HT-29 (cell line): ENCODE data around the gene DACH2. TPM values are rescaled to one million over a fixed set of nuclear protein-coding genes. Genes with fewer than 3 reads are reported as not detected.
"Not testable (repeated sequence)": the region's sequence is repeated elsewhere in the genome, so short reads cannot be mapped to it uniquely, and the experiment has no call there.

Experiments used
- DNase-seq: peaks from one replicate; pipeline ENCODE4 v3.0.0-alpha.2; 2015; ENCODE audit warnings: low spot score
- total RNA-seq: library from RNA; depleted of rRNA; stranded (reverse); fragments of >200 nt; shearing (Covaris generic); gene quantifications from 2 replicates; pipeline ENCODE4 v1.2.3, GENCODE V29; 2014; rRNA removed

Gene DACH2
- not detected in 2 replicates for total RNA-seq

- no peak for DNase-seq
Measured at GRCh38 chrX:86148024-86148511, at the start of gene DACH2. DACH2 (plus strand) TSS chrX:86148451.

GRCh38 chrX:86102341-86102740 lies 45.9 kb upstream of the DACH2 start:
- DNase-seq, result no peak

DNA sequence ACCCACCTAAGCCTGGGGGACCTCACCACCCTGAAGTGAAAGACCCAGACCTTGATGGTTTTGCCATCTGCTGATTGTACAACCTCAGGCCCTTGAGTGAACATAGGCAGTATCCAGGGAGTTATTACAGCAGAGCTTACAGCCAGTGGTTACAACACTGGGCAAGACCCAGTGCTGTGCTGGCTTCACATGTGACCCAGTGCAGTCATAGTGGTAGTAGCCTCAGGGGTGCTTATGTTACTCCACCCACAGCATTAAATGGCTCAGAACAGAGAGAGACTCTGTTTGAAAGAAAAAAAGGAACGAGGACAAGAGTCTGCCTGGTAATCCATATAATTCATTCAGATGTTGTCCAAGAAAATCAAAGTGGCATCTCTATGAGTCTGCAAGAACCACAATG lies 45.2 kb upstream of the DACH2 start:
- DNase-seq, result no peak

DNA sequence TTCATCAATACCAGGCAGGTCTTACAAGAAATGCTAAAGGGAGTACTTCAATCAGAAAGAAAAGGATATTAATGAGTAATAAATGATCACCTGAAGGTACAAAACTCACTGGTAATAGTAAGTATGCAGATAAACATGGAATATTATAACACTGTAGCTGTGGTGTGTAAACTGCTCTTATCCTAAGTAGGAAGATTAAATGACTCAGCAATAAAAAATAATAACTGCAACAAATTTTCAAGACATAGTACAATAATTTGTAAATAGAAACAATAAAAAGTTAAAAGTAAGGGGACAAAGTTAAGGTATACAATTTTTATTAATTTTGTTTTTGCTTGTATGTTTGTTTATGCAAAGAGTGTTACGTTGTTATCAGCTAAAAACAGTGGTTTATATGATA lies 43.7 kb upstream of the DACH2 start:
- no peak for DNase-seq

DNA sequence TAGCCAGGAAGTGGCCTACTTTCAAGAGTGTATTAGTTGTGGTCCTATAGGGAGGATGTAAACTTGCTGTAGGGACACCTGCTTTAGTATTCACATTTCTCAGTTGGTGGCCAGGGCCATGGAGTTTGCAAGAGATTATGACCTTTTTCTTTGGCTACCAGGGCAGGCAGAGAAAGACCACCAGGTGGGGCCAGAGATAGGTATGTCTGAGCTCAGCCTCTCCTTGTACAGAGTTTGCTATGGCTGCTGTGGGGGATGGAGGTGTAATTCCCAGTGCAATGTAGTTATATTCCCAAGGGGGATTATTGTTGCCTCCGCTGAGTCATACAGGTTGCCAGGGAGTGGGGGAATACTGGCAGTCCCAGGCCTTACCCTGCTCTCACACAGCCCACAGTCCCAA lies 26.3 kb upstream of the DACH2 start:
- DNase-seq, result no peak

- peak; percentile 4 for DNase-seq
Measured at GRCh38 chrX:86133761-86134160, 14.5 kb upstream of the DACH2 start.

DNA sequence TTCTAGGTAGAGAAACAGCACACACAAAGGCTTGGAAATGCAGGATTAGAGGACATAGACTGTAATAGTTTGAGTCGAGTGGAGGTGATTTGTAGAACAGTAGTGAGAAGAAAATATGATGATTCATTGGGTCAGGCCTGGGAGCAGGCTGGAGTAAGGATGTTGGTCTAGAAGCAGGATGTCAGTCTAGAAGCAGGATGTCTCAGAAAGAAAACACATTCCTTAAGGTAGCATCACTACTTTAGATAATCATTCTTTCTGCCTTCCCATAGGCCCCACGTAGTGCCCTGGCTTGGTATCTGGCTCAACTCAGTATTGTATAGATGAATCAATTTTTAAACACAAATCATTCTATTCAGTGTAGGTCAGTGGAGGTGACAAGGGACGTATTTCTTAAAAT lies 11.2 kb upstream of the DACH2 start:
- no peak for DNase-seq

DNA sequence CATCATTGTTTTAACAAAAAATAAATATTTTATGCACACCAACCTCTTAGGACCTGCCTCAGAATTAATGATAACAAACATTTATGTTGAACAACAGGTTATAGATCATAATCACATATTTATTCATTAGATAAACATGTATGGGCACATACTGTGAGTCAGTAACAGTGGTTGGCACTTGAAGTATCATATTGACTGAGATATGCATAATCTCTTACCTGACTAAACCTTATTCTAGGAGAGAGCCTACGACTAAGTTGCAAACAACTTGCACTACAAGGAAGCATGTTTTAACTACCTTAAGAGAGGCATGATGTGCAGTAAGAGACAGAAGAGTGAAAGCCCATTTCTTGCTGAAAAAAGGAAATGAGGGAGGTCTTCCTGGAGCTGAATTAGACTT lies 6.5 kb upstream of the DACH2 start:
- DNase-seq, result no peak

DNA sequence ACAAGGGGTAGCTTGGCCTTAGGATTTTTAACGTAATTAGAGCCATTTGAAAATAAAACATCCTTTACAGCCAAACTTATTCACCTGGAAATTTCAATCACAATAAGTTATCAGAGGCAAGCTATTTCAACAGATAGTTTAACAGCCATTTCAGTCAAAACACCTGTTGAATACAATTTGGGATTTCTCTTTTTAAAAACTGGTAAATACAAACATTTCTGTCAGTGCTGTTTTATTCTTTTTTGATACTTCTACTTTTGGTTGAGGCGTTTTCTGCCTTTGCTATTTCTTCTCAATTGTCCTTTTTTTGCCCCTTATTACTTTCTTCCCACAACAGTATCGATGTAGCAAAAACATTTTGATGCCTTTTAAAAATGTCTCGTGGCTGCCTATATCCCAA lies 2.1 kb upstream of the DACH2 start:
- no peak for DNase-seq

GRCh38 chrX:86148594-86148993 lies 343 bp downstream of the DACH2 start:
- DNase-seq, result no peak

DNA sequence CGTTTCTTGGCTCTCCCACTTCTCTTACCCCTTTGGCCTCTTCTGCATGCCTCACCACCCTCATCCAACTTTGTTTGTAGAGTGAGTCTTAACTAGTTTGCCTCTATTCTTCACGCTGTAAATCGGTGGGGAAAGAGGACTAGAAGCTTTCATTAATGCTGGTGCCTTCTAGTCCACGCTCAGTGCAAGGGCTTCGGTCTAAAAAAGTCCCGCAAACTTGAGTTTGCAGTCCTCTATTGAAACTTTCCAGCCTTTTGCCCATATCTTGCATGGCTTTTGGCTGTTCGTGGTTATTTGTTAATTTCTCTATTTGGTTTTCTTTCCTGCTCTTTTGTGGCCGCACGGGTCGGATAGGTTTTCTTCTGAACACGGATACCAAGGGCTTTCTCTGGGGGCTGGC lies 868 bp downstream of the DACH2 start:
- DNase-seq, result no peak

DNA sequence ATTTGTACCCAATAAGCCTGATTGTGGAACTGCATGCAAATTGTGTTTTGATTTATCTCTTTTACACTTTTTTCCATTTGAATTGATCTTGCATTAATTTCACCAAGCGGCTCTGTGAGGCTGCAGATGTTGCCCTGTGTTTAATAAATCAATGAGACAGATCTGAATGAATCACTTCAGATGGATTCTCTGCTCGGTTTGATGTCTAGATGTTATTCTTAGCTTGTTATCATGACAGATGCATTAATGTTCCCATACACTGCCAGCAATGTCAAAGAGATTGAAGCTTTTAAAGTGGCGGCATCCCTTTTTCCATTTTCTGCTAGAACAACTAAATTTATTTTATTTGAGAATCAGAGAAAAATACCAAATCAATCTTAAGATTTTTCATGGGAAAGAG lies 6.3 kb downstream of the DACH2 start:
- DNase-seq, result no peak

DNA sequence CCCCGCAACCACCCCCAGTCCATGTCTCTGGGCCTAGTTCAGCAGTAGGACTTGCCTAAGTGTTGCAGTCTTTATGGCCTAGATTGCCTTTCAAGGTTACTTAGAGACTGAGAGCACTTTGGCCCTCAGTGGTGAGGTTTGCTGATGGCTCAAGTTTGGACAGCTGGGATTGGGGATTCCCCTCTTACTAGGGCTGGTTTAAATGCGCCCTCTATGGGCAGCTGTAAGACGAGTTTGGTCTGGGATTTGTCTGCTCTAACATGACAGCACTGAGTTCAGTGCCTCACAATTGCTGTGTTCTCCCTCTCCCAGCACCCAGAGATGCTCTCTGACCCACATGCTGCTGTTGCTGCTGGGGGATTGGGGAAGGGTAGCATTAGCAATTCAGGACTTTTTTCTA lies 23.1 kb downstream of the DACH2 start:
- DNase-seq, result peak; percentile 65

DNA sequence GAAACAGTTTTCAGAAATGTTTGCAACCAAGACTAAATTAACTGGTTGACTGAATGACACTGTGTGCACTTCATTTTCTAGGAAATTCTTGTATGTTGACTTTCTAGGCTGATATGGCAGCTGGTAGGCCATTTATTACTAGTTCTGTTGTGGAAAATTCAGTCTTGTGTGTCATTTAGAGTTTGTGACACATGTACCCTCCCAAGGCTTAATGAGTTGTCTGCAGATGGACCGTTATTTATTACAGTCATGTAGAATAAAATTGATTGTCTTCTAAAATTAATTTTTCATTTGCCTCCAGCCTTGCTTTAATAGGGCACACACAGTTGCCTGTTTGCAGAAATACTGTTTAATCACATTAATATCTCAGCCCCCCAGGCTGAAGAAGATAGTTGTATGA lies 30.7 kb downstream of the DACH2 start:
- DNase-seq, result no peak

GRCh38 chrX:86181325-86181724 lies 33.1 kb downstream of the DACH2 start:
- DNase-seq, result not testable (repeated sequence)

- no peak for DNase-seq
Measured at GRCh38 chrX:86192827-86193226, 44.6 kb downstream of the DACH2 start.

DNA sequence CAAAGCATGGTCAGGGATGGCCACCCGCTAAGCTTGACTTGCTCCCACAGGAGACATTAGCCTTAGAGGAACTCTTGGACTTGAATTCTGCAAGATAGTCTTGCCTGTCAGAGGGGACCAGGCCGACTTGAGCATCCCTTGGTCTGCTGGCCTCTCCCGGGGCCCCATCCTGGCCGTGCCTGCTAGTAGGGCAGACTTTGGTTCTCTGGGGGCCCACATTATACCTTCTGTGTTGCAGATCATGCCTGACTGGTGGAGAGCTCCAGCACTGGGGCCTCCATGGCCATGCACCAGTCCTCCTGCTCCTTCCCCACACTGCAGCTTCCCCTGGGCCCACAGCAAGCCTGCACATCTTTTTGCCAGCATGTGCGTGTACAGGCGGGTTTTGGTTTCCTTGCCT lies 46.5 kb downstream of the DACH2 start:
- no peak for DNase-seq

- no peak for DNase-seq
Measured at GRCh38 chrX:86195343-86195742, 47.1 kb downstream of the DACH2 start.

GRCh38 chrX:86197815-86198214 lies 49.6 kb downstream of the DACH2 start:
- DNase-seq, result no peak

DNA sequence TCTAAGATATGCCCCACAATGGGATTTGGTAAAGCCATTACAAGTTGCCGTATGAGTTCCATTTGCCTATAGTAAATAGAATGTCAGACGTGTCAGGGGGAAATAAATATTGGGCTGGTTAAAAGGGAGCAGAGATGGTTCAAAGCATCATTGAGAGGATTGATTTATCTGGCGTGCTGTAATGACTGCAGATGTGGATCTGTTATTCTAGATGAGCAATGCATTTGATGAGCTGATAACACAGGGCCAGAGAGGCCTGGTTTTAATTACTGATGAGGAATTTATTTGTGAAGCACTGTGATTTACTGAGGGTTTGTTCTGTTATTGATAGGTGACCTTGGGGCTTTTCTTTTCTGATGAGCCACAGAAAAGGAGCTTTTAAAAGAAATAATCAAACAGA lies 62.5 kb downstream of the DACH2 start:
- DNase-seq, result no peak

GRCh38 chrX:86215260-86215659 lies 67.0 kb downstream of the DACH2 start:
- no peak for DNase-seq

GRCh38 chrX:86237482-86237881 lies 89.2 kb downstream of the DACH2 start:
- no peak for DNase-seq

GRCh38 chrX:86241547-86241946 lies 93.3 kb downstream of the DACH2 start:
- DNase-seq, result no peak

- DNase-seq, result no peak
Measured at GRCh38 chrX:86263526-86263925, 115.3 kb downstream of the DACH2 start.

- no peak for DNase-seq
Measured at GRCh38 chrX:86295293-86295692, 147.0 kb downstream of the DACH2 start.
